Activated CD4-positive, alpha-beta T cell treated with anti-CD3 and anti-CD28 coated beads, Interleukin-2, Interleukin-4, amounts not matched to agents 100 ng/mL and 50 ng/mL, durations not matched to agents 16 hours and 8 hours (primary cell): ENCODE measurements around the gene SEC61B.

Experiments used
- DNase-seq: peaks from one replicate; pipeline ENCODE4 v3.0.0-alpha.2; 2020; ENCODE audit warnings: low spot score

SEC61B gene

GRCh38 chr9:99221621-99222415, at the start of gene SEC61B, which contains the start of gene ALG2:
Gene SEC61B (plus strand): TSS chr9:99222282. CDS start chr9:99222364, 82 bp downstream.
Gene ALG2 (minus strand): TSS chr9:99221942. CDS start chr9:99221894, 48 bp downstream.
- DNase-seq: peak; percentile 93

- peak; percentile 28 for DNase-seq
These were observed 48.2 kb upstream of the SEC61B start for GRCh38 chr9:99173570-99174504.

GRCh38 chr9:99176527-99177013, 45.5 kb upstream of the SEC61B start:
- no peak for DNase-seq

- no peak for DNase-seq
These were observed 44.3 kb upstream of the SEC61B start for GRCh38 chr9:99177576-99178366.

DNA sequence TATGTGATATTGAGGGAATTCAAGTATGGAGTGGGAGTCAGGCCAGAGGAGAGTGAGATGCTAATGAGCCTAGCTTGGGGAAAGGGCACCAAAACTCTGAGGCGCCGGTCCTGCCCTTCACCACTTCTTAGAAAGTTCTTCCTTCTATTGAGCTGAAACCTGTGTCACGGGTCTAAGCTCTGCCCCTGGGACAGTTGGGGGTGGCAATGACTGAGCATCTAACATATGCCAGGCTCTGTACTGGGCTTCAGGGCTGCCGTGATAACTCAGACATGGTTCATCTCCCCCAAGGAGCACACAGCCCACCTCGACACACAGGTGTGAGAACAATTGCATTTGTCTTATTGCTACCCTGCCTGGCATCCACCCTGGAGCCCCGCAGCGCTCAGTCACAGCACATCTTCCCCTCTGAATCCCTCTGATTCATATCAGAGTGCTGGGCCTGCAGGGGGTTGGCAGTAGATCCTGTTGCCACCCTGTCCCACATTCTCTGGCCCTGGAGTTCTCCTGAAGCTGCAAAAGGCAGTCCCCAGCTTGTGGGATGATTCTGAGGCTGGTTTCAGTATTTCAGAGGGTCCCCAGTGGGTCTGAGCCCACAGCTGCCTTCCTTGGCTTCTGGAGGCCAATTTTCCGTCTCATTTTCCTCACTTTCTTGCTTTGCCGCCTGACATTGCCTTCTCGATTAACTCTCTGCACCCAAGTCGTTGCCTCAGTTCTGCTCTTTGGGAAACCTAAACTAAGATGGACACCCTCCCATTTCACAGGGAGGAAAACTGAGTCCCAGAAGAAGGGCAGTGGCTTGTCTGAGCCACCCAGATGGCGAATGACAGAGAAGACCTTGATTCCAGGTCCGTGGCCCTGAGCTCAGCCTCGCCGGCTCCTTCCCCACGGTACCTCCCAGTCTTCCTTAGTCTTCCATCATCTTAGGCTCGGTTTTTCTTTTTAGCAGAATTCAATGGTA, 42.9 kb upstream of the SEC61B start:
- DNase-seq: no peak

- peak; percentile 83 for DNase-seq
These were observed 41.9 kb upstream of the SEC61B start for GRCh38 chr9:99180199-99180598.

DNA sequence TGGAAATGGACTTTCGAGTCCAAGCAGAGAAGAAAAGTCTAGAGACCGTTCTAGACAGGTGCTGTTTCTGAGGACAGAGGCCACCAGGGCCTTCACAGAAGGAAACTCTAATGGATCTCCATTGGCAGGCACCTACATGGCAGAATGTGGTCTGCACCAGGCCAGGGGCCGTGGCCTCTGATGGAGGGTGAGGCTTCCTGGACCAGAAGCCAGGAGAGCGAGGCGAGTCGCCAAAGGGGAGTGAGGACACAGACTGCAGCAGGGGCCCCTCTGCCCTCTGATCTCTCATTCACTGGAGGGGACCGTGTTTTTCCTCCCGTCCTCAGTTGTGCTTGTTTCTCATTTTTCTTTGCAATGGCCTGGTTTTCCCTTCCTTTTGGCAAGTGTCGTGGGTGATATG, 41.4 kb upstream of the SEC61B start:
- DNase-seq: no peak

- DNase-seq: no peak
These were observed 40.9 kb upstream of the SEC61B start for GRCh38 chr9:99181206-99181605.

DNA sequence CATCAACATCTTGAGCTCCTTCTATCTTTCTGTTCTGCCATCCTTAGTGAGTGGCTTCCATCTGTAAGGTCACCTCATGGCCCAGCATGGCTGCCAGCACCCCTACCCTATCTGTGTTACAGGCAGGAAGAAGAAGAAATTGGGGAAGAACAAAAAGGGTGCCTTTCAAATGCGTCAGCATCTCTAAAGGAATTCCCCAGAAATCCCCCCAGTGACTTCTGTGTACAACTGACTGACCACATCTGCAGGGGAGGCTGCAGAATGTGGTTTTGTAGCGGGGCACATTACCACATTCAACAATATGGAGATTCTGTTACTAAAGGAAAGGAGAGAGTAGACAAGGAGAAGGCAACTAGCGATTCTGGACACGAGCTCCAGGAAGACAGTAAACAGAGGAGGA, 40.5 kb upstream of the SEC61B start:
- peak; percentile 72 for DNase-seq

- DNase-seq: no peak
These were observed 39.7 kb upstream of the SEC61B start for GRCh38 chr9:99182356-99182755.

DNA sequence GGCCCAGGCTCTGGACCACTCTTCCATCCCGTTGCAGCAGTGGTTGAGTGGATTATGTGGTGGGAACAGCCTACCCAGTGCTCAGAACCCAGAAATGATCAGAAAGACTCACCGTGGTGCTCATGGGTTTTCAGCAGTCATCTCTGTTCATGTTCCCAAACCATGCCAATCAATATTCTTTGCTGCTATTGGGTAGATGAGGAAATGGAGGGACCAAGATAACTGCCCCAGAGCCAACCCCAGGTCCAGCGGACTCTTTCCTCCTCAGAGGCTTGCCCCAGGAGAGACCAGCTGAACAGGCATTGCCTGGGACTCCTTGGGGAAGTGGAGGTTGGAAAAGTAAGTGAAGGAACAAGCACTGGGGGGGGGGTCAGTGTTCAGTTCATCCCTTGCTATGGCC, 38.5 kb upstream of the SEC61B start:
- DNase-seq: no peak

DNA sequence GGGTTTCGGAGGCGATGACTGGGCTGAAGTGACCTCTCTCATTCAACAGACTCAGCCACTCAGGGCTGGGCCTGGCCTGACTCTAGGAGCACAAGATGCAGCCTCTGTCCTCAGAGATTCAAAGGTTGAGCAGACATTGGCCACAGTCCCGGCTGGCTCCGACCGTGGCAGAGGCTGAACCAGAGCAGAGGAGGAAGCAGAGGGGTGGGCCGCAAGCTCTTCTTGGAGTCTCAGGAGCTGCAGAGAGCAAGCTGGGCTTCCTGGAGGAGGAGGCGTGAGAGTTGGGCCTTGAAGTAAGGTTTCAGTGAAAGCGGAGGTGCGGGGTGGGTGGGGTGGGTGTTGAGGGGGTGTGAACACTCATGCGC, 38.0 kb upstream of the SEC61B start:
- DNase-seq: no peak

DNA sequence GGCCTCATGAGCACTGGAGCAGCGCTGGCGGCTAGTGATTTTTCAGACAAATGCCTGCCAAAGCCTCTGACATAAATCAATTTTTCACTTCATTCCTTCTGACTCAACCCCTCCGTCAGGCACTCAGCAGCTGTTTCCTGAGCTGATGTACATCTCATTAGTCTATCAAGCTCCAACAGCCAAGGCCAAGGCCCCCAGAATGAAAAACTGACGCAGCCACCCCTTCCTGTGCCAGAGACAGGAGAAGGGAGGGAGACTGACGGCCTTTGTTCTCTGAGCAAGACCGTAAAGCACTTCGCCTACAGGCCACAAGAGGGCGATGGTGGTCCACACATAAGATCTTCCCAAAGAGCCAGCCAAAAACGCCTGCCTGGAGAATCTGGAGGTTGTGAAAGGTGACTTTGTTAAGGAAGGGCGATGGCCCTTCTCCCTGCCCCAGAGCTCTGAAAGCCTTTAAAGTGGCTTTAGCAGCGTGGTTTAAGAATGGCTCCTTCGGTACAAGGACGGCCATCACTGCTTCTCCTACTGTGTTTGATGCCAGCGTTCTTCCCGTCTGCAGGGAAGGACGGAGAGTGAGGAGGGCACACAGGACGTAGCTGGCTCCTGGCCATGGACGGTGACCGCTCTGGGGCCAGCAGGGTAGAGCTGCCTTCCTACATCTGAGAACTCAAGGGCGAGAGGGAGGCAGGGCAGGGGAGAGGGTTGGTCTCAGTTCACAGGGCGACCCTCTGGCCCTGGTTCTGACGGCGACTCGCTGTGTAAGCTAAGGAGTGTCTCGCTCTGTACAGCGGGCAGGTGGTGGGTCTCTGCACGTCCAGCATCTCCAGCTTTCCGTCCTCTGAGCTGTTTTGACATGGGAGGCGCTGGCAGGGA, 37.4 kb upstream of the SEC61B start:
- DNase-seq: peak; percentile 89

- no peak for DNase-seq
These were observed 36.8 kb upstream of the SEC61B start for GRCh38 chr9:99185348-99185632.

GRCh38 chr9:99185934-99186333, 36.1 kb upstream of the SEC61B start:
- DNase-seq: no peak

DNA sequence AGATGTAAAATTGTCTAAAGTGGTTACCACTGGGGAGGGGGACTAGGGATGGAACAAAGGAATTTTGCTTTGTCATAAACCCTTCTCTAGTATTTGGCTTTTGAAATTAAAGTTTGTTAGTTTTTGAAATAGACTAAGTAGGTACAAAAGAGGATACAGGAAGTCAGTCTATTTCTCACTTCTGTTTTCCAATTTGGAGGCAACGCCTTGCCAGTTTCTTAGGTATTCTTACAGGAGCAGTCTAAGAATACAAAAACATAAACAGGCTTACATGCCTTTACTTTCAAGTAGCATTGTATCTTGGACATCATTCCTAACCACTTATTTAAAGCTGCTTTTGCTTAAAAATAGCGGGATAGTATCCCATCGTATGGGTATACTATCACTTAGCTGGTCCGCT, 34.8 kb upstream of the SEC61B start:
- no peak for DNase-seq

- no peak for DNase-seq
These were observed 32.9 kb upstream of the SEC61B start for GRCh38 chr9:99189186-99189585.

DNA sequence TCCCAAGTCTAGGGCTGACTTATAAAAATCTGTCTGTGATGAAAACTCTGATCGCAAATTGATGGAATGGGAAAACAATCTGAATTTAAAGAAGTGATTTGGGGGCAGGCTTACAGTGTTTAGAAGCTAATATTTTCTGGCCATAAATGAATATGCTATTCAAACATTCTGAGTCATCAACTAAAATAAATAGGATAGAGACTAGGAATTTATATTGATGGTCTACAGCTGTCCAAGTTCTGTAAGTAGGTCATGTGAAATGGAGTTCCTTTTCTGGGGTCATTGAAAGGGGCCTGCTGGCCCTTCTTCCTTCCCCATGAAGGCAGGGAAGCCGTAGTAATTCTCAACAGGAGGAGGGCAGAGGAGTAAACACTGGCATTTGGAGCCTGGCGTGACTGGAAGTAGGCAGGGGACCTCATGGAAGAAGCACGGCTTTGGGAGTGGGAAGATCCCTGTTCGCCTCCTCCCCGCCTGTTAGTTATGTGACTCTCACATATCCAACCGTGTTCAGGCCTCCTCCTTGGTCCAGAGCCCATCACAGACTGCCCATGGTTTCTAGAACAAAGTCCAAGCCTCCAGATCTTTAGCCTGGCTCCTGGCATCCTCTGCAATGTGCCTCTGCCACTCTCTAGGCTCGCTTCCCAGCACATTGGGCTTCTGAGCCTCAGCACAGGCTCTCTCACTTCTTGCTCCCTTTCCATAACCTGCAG, 32.0 kb upstream of the SEC61B start:
- DNase-seq: no peak

- DNase-seq: no peak
These were observed 31.3 kb upstream of the SEC61B start for GRCh38 chr9:99190597-99191283.
